Measurements from ENCODE around the gene RAB40C. TPM values are rescaled to one million over a fixed set of nuclear protein-coding genes. Genes with fewer than 3 reads are reported as not detected.

Gene RAB40C
- total and polyA plus RNA-seq, 2 experiments from 2014 or later: 9.5 to 18.8 TPM

DNA sequence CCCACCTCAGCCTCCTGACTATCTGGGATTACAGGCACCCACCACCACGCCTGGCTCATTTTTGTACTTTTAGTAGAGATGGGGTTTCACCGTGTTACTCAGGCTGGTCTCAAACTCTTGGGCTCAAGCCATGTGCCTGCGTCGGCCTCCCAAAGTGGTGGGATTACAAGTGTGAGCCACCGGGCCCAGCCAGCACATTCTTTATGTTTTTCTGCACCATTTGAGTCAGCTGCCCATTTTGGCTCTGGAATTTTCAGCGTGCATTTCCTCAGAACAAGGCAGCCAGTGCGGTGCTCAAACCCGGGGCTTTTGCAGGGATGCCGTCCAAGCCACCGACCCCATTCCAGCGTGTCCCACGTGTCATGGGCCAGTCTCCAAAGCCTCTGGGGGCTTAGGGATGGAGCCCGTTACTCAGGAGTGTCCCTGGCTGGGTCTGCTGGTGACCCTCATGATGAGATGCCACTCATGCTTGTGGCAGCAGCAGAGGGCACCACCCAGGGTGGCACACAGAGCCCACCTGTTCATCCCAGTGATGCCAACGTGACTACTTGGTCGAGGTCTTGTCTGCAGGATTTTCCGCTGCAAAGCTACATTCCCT lies 3.7 kb upstream of the RAB40C start:
- no peak overlapping the region for H3K4me2 ChIP-seq (ENCODE audit: unreplicated experiment)
- H3K9ac ChIP-seq: no peak overlapping the region
- in situ Hi-C loops (cut with MboI): no loop called here
- H3K4me3 ChIP-seq: no peak overlapping the region
- no peaks in the 10 kb centered on the region for H3K36me3 ChIP-seq (ENCODE audit: low read depth)
- no peak overlapping the region for H3K27ac ChIP-seq
- H3K79me2 ChIP-seq (ENCODE audit: insufficient read depth): peaks cover 24% of the 10 kb centered on the region
- no peaks in the 10 kb centered on the region for H4K20me1 ChIP-seq (ENCODE audit: insufficient read depth)
- no peaks in the 10 kb centered on the region for H3K27me3 ChIP-seq (replicated peaks; ENCODE audit: insufficient read depth)
- WGBS, 2 experiments (ENCODE audit: low coverage in 1 of 2, low lambda C conversion rate in 2 of 2, missing lambda C conversion rate in 2 of 2): 21% methylated on average over 14 to 16 of the region's 16 CpGs
- no peak for TF ChIP-seq EZH2phosphoT487 (IDR thresholded peaks at IDR 0.05; ENCODE audit: insufficient read depth, low read depth)
- TF ChIP-seq EZH2 (IDR thresholded peaks at IDR 0.05; ENCODE audit: insufficient read depth, poor library complexity, severe bottlenecking): no peak
- no peaks in the 10 kb centered on the region for H3K9me2 ChIP-seq (ENCODE audit: insufficient read depth)
- no peaks in the 10 kb centered on the region; the same call in 1 of the 2 replicates for H3F3A ChIP-seq (ENCODE audit: insufficient read depth)
- DNase-seq: peak; percentile 67
- 0 out of 2 replicates have a peak, but pooled peaks cover 5% of the 10 kb centered on the region for H3K4me1 ChIP-seq (ENCODE audit: insufficient read depth)
- no peak overlapping the region for H2AFZ ChIP-seq
- no peaks in the 10 kb centered on the region for H3K9me3 ChIP-seq (ENCODE audit: low read depth)

DNA sequence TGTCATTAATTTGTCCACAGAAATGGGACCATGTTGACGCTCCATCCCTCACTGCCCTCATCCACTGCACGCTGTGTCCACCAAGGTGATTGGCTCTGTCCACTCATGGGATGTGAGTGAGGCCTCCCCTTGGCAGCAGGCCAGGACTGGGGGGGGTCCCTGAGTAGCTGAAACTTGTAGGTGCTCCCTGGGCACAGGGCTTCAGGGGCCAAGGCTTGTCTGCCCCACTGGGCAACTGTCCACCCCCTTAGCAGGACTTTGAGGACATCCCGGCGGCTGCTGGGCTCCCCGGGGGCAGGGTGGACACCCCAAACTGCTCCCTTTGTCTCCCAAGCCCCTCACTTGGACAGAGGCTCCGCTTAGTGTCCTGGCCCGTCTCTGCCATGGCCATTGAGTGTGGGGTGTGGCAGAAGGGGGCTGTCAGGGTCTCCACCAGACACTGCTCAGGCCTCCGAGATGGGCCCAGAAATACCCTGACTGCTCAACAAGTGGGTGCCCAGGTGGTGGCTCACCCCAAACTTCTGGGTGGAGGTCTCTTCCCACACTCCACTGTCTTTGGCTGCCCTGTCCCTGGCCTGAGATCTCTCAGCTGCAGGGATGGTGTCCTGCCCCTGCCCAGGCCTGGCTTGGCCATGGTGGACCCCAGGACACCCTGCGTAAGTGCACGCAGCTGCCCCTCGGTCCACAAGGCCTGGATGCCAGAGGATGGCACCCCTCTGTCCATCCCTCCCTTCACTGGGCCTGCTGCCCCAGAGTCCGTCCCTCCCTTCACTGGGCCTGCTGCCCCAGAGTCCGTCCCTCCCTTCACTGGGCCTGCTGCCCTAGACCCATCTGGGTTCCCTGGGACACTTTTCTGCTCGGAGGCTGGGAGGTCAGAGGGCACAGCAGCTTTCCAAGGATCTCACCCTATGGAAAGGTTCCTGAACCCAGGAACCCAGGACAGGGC lies 2.9 kb upstream of the RAB40C start:
- peak; percentile 27 for DNase-seq
- in situ Hi-C loops (cut with MboI): no loop called here
- H3K4me3 ChIP-seq: no peak overlapping the region
- H2AFZ ChIP-seq: no peak overlapping the region
- 0 out of 2 replicates have a peak, but pooled peaks cover 5% of the 10 kb centered on the region for H3K4me1 ChIP-seq (ENCODE audit: insufficient read depth)
- peak overlapping the region; percentile 84; the same call in 1 of the 2 replicates for H3K9ac ChIP-seq
- H3K9me3 ChIP-seq (ENCODE audit: low read depth): no peaks in the 10 kb centered on the region
- TF ChIP-seq EZH2phosphoT487 (IDR thresholded peaks at IDR 0.05; ENCODE audit: insufficient read depth, low read depth) (no peak), EZH2 (IDR thresholded peaks at IDR 0.05; ENCODE audit: insufficient read depth, poor library complexity, severe bottlenecking) (no peak)
- H3K27ac ChIP-seq: no peak overlapping the region
- peaks cover 32% of the 10 kb centered on the region for H3K79me2 ChIP-seq (ENCODE audit: insufficient read depth)
- H3F3A ChIP-seq (ENCODE audit: insufficient read depth): no peaks in the 10 kb centered on the region; the same call in 1 of the 2 replicates
- no peaks in the 10 kb centered on the region for H4K20me1 ChIP-seq (ENCODE audit: insufficient read depth)
- H3K4me2 ChIP-seq (ENCODE audit: unreplicated experiment): no peak overlapping the region
- H3K9me2 ChIP-seq (ENCODE audit: insufficient read depth): no peaks in the 10 kb centered on the region
- no peaks in the 10 kb centered on the region for H3K36me3 ChIP-seq (ENCODE audit: low read depth)
- 77 to 82% methylated on average over 11 to 14 of the region's 14 CpGs for WGBS, 2 experiments (ENCODE audit: low coverage in 1 of 2, low lambda C conversion rate in 2 of 2, missing lambda C conversion rate in 2 of 2)
- H3K27me3 ChIP-seq (replicated peaks; ENCODE audit: insufficient read depth): no peaks in the 10 kb centered on the region

DNA sequence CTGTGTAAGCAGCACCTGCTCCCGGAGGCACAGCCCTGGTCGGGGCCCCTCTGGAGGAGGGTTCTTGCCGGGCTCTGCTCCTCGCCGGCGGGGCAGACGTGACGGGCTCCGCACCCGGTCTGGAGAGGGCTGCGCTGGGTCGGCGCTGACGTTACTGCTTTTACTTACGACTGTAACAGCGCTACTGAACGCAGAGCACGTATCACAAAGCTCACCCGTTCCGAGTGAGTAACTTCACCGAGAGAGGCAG lies 1.3 kb upstream of the RAB40C start:
- Histone ChIP-seq H3K4me2 (ENCODE audit: unreplicated experiment) (peak overlapping the region; percentile 72), H3K9me3 (ENCODE audit: low read depth) (no peaks in the 10 kb centered on the region), H3F3A (ENCODE audit: insufficient read depth) (no peaks in the 10 kb centered on the region; the same call in 1 of the 2 replicates), H4K20me1 (ENCODE audit: insufficient read depth) (no peaks in the 10 kb centered on the region), H3K27me3 (replicated peaks; ENCODE audit: insufficient read depth) (no peaks in the 10 kb centered on the region), H3K4me1 (ENCODE audit: insufficient read depth) (0 out of 2 replicates have a peak, but pooled peaks cover 5% of the 10 kb centered on the region), H2AFZ (peak overlapping the region; percentile 31), H3K9ac (peak overlapping the region; percentile 84), H3K79me2 (ENCODE audit: insufficient read depth) (peaks cover 47% of the 10 kb centered on the region), H3K4me3 (peak overlapping the region; percentile 78), H3K27ac (peak overlapping the region; percentile 90), H3K36me3 (ENCODE audit: low read depth) (no peaks in the 10 kb centered on the region), H3K9me2 (ENCODE audit: insufficient read depth) (no peaks in the 10 kb centered on the region)
- in situ Hi-C loops (cut with MboI): no loop called here
- DNase-seq: peak; percentile 92
- 0 to 2% methylated on average over 18 to 21 of the region's 21 CpGs for WGBS, 2 experiments (ENCODE audit: low coverage in 1 of 2, low lambda C conversion rate in 2 of 2, missing lambda C conversion rate in 2 of 2)
- TF ChIP-seq EZH2phosphoT487 (IDR thresholded peaks at IDR 0.05; ENCODE audit: insufficient read depth, low read depth): no peak
- TF ChIP-seq EZH2 (IDR thresholded peaks at IDR 0.05; ENCODE audit: insufficient read depth, poor library complexity, severe bottlenecking): no peak

DNA sequence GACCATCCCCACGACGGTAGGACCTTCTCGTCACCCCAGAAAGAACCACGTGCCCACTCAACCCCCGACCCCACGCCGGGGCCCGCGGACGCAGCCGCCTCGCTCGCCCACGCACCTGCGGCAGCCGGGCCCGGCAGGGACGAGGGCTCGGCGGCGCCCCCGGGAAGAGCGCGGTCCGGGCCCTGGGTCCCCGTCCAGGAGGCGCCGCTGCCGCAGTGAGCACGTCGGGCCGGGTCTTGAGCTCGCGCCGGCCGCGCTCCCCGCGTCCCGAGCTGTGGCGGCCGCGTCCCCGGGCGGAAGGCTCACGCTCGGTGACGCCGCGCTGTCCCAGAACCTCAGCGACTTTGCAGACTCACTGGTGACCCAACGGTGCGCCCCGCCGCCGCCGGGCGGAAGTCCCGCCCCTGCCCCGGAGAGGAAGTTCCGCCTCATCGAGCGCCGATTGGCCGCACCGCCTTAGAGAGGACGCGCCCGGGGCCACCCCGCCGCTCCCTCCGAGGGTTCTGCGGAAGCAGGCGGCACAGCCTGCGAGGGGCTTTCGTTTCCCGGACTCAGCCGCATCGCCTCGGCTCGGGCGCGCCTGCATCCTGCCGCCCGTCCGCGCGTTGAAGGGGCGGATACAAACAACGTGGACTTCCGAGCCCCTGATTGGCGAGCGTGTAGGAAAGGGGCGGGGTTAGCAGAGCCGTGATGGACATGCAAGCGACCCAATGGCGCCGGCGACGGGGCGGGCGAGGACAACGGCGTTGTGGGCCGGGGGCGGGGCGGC lies 793 bp upstream of the RAB40C start:
- no peaks in the 10 kb centered on the region; the same call in 1 of the 2 replicates for H3F3A ChIP-seq (ENCODE audit: insufficient read depth)
- H3K4me3 ChIP-seq: peak overlapping the region; percentile 78
- H3K36me3 ChIP-seq (ENCODE audit: low read depth): no peaks in the 10 kb centered on the region
- peak overlapping the region; percentile 72 for H3K4me2 ChIP-seq (ENCODE audit: unreplicated experiment)
- H3K4me1 ChIP-seq (ENCODE audit: insufficient read depth): 0 out of 2 replicates have a peak, but pooled peaks cover 5% of the 10 kb centered on the region
- no peaks in the 10 kb centered on the region for H3K9me3 ChIP-seq (ENCODE audit: low read depth)
- peak overlapping the region; percentile 90 for H3K27ac ChIP-seq
- H3K27me3 ChIP-seq (replicated peaks; ENCODE audit: insufficient read depth): no peaks in the 10 kb centered on the region
- peak overlapping the region; percentile 84 for H3K9ac ChIP-seq
- H4K20me1 ChIP-seq (ENCODE audit: insufficient read depth): no peaks in the 10 kb centered on the region
- TF ChIP-seq EZH2 (IDR thresholded peaks at IDR 0.05; ENCODE audit: insufficient read depth, poor library complexity, severe bottlenecking): no peak
- no peak for TF ChIP-seq EZH2phosphoT487 (IDR thresholded peaks at IDR 0.05; ENCODE audit: insufficient read depth, low read depth)
- peaks cover 52% of the 10 kb centered on the region for H3K79me2 ChIP-seq (ENCODE audit: insufficient read depth)
- 1% methylated on average over 70 to 78 of the region's 107 CpGs for WGBS, 2 experiments (ENCODE audit: low coverage in 1 of 2, low lambda C conversion rate in 2 of 2, missing lambda C conversion rate in 2 of 2)
- no peaks in the 10 kb centered on the region for H3K9me2 ChIP-seq (ENCODE audit: insufficient read depth)
- in situ Hi-C loops (cut with MboI): no loop called here
- peak overlapping the region; percentile 71 for H2AFZ ChIP-seq
- peak; percentile 96 for DNase-seq
